DMS79 (cell line): ENCODE measurements around the gene PPP2R5C.
A peak's percentile ranks its signal among the peaks of the same experiment; 100 is the strongest.
"Not testable (repeated sequence)": the region's sequence is repeated elsewhere in the genome, so short reads cannot be mapped to it uniquely, and the experiment has no call there.

Source experiments
- DNase-seq: peaks from one replicate; lab custom pipeline; 2025; lab: John Stamatoyannopoulos, UW

The PPP2R5C gene

GRCh38 chr14:101761032-101761880, at the start of gene PPP2R5C:
PPP2R5C (plus strand) TSS chr14:101761709; CDS start chr14:101761894, 185 bp downstream.
- DNase-seq: peak; percentile 76

- DNase-seq: not testable (repeated sequence)
Observed at GRCh38 chr14:101711857-101712233, 49.7 kb upstream of the PPP2R5C start.

GRCh38 chr14:101712341-101712740, 49.2 kb upstream of the PPP2R5C start:
- not testable (repeated sequence) for DNase-seq

- not testable (repeated sequence) for DNase-seq
Observed at GRCh38 chr14:101713091-101713490, 48.4 kb upstream of the PPP2R5C start.

- DNase-seq: no peak
Observed at GRCh38 chr14:101713621-101714349, 47.7 kb upstream of the PPP2R5C start.

- no peak for DNase-seq
Observed at GRCh38 chr14:101714394-101714793, 47.1 kb upstream of the PPP2R5C start.

- DNase-seq: no peak
Observed at GRCh38 chr14:101715210-101716076, 46.1 kb upstream of the PPP2R5C start.

- no peak for DNase-seq
Observed at GRCh38 chr14:101716077-101716950, 45.2 kb upstream of the PPP2R5C start.

GRCh38 chr14:101716956-101717662, 44.4 kb upstream of the PPP2R5C start:
- DNase-seq: no peak

GRCh38 chr14:101717663-101718490, 43.6 kb upstream of the PPP2R5C start:
- no peak for DNase-seq

GRCh38 chr14:101719045-101719645, 42.4 kb upstream of the PPP2R5C start:
- DNase-seq: no peak

GRCh38 chr14:101719708-101720107, 41.8 kb upstream of the PPP2R5C start:
- no peak for DNase-seq

- no peak for DNase-seq
Observed at GRCh38 chr14:101721111-101721510, 40.4 kb upstream of the PPP2R5C start.

- no peak for DNase-seq
Observed at GRCh38 chr14:101721951-101722661, 39.4 kb upstream of the PPP2R5C start.

GRCh38 chr14:101723061-101723595, 38.4 kb upstream of the PPP2R5C start:
- no peak for DNase-seq

GRCh38 chr14:101725652-101726051, 35.9 kb upstream of the PPP2R5C start:
- DNase-seq: not testable (repeated sequence)

- DNase-seq: no peak
Observed at GRCh38 chr14:101726295-101726953, 35.1 kb upstream of the PPP2R5C start.

GRCh38 chr14:101726954-101727302, 34.6 kb upstream of the PPP2R5C start:
- no peak for DNase-seq
